PFSK-1 (cell line): ENCODE measurements around the gene SMCO4.

Source experiments
- POLR2AphosphoS5 ChIP-seq: IDR thresholded peaks from 2 replicates; pipeline ENCODE4 v1.6.1; 2012; ENCODE audit warnings: low read depth, mild to moderate bottlenecking, control low read depth, low read length, moderate library complexity
- REST ChIP-seq, 2 experiments: IDR thresholded peaks; 2 replicates each; pipeline versions ENCODE4 v1.6.1 to v1.8.0; 2011 to 2012; ENCODE audit warnings: low read depth in 2 of 2, low read length in 2 of 2, control low read depth in 1 of 2, inconsistent platforms in 1 of 2, mild to moderate bottlenecking in 1 of 2, moderate library complexity in 1 of 2; ENCODE audit not compliant: insufficient read depth in 1 of 2
- TAF1 ChIP-seq: IDR thresholded peaks from 2 replicates; pipeline ENCODE4 v1.6.1; 2012; ENCODE audit warnings: low read length, control low read depth, borderline replicate concordance; ENCODE audit not compliant: insufficient read depth

DNA sequence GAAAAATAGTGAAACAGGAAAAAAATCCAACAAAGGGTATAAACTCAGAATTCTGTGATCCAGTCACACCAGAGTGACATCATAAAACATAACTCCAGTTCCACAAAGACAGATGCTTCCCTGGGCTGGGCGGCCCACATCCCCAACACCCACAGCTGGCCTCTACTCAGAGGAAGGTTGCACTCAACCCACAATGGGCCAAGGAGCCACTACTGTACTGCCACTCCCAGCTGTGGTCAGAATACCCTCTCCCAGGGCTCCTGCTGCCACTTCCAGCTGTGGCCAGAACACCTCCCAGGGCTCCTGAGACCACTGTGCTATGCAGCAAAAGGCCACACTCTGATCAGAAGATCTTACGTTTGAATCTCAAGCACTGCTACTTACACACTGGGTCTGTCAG is 18.3 kb downstream of the SMCO4 start:
- TF ChIP-seq POLR2AphosphoS5 (no peak), TAF1 (no peak), REST (IDR thresholded peaks at IDR 0.05; ENCODE audit: insufficient read depth in 1 of 2, low read depth in 2 of 2, low read length in 2 of 2) (no peak)
